HepG2 (cell line): Measurements from ENCODE around the gene FANCD2. TPM values are rescaled to one million over a fixed set of nuclear protein-coding genes. Genes with fewer than 3 reads are reported as not detected.

Experiments used
- ASH2L ChIP-seq: fragments of 300-600, 200-600 bp; sonication (generic); IDR thresholded peaks from 2 replicates; pipeline ENCODE4 v1.7.0; 2017; ENCODE audit warnings: low read depth, mild to moderate bottlenecking, moderate library complexity, mixed read lengths, low read length; ENCODE audit not compliant: insufficient read length
- ESRRA ChIP-seq: sonication (generic); formaldehyde crosslinking; IDR thresholded peaks from 2 replicates; pipeline ENCODE4 v1.5.1; 2020; ENCODE audit warnings: mild to moderate bottlenecking, low read depth, missing genetic modification reagents
- ISL2 ChIP-seq: sonication (generic); formaldehyde crosslinking; IDR thresholded peaks from 2 replicates; pipeline ENCODE4 v1.5.0; 2020; ENCODE audit warnings: missing genetic modification reagents
- NR2F6 ChIP-seq, 2 experiments: IDR thresholded peaks; 2 replicates each; pipeline ENCODE4 v1.6.1; 2016; ENCODE audit warnings: antibody characterized with exemption in 1 of 2, mild to moderate bottlenecking in 1 of 2
- POLR2G ChIP-seq: fragments of 200-400 bp; formaldehyde crosslinking; IDR thresholded peaks from 2 replicates; pipeline ENCODE4 v1.6.1; 2018; ENCODE audit warnings: mild to moderate bottlenecking, low read depth, low read length, moderate library complexity
- RFX1 ChIP-seq: fragments of 450-650 bp; IDR thresholded peaks from 2 replicates; pipeline ENCODE4 v1.6.1; 2017
- TCF7L2 ChIP-seq: IDR thresholded peaks from 2 replicates; pipeline ENCODE4 v1.6.1; 2011; ENCODE audit warnings: mild to moderate bottlenecking, low read depth, low read length, moderate library complexity
- ZFX ChIP-seq: sonication (generic); formaldehyde crosslinking; IDR thresholded peaks from 2 replicates; pipeline ENCODE4 v1.4.0; 2020; ENCODE audit warnings: mild to moderate bottlenecking, low read depth, missing genetic modification reagents, moderate library complexity
- ZNF430 ChIP-seq: sonication (generic); formaldehyde crosslinking; IDR thresholded peaks from 2 replicates; pipeline ENCODE4 v1.9.0; 2021; ENCODE audit warnings: mild to moderate bottlenecking, missing genetic modification reagents
- ZNF563 ChIP-seq: sonication (generic); formaldehyde crosslinking; IDR thresholded peaks from 2 replicates; pipeline ENCODE4 v1.8.0; 2022; ENCODE audit warnings: mild to moderate bottlenecking, moderate library complexity, missing genetic modification reagents
- ZNF580 ChIP-seq: IDR thresholded peaks from 2 replicates; pipeline ENCODE4 v1.6.1; 2016; ENCODE audit warnings: low read depth, borderline replicate concordance
- ZNF780A ChIP-seq: sonication (generic); formaldehyde crosslinking; IDR thresholded peaks from 2 replicates; pipeline ENCODE4 v1.8.0; 2022; ENCODE audit warnings: mild to moderate bottlenecking, missing genetic modification reagents, moderate library complexity
- polyA plus RNA-seq, 8 experiments: library from polyadenylated mRNA; depleted of rRNA in 3 of 8; stranded (reverse) in 7 of 8; unstranded in 1 of 8; fragments of >200 nt; fragmentation: Illumina TruSeq in 4 of 8; extraction: Trizol in 4 of 8; gene quantifications; 2 replicates each; pipeline versions ENCODE4 v1.2.1 to v1.2.3, GENCODE V29; 2011 to 2016; ENCODE audit warnings: low read depth in 4 of 8, missing spikeins in 1 of 8, mixed read lengths in 1 of 8; ENCODE audit not compliant: insufficient read depth in 1 of 8
- total RNA-seq, 5 experiments: library from RNA; depleted of rRNA; stranded (reverse); fragments of >200 nt; fragmentation: Illumina TruSeq; extraction: Trizol; gene quantifications; 2 replicates each; pipeline ENCODE4 v1.2.3, GENCODE V29; 2016; ENCODE audit warnings: low read depth in 1 of 5
- TF ChIP-seq, protein P1 (sequence below): sonication (generic); IDR thresholded peaks from 2 replicates; pipeline ENCODE4 v1.6.1; 2016; ENCODE audit warnings: low read depth, borderline replicate concordance
- TF ChIP-seq, protein P2 (sequence below): sonication (generic); formaldehyde crosslinking; conservative IDR thresholded peaks from 2 replicates; pipeline ENCODE4 v1.8.0; 2022; ENCODE audit warnings: mild to moderate bottlenecking, moderate library complexity, missing genetic modification reagents
- TF ChIP-seq, protein P3 (sequence below): IDR thresholded peaks from 2 replicates; pipeline ENCODE4 v1.4.0; 2020; ENCODE audit warnings: mild to moderate bottlenecking, missing genetic modification reagents
- TF ChIP-seq, protein P4 (sequence below): IDR thresholded peaks from 2 replicates; pipeline ENCODE4 v1.6.1; 2016; ENCODE audit warnings: control low read depth
- TF ChIP-seq, protein P5 (sequence below): sonication (generic); formaldehyde crosslinking; IDR thresholded peaks from 2 replicates; pipeline ENCODE4 v1.5.1; 2020; ENCODE audit warnings: missing genetic modification reagents, mild to moderate bottlenecking, borderline replicate concordance

The FANCD2 gene
- total and polyA plus RNA-seq, 2 of the 13 experiments (the other 11 are each of a cell fraction or from before 2014, with no cell fraction given), result 10.1 to 42.0 TPM

DNA sequence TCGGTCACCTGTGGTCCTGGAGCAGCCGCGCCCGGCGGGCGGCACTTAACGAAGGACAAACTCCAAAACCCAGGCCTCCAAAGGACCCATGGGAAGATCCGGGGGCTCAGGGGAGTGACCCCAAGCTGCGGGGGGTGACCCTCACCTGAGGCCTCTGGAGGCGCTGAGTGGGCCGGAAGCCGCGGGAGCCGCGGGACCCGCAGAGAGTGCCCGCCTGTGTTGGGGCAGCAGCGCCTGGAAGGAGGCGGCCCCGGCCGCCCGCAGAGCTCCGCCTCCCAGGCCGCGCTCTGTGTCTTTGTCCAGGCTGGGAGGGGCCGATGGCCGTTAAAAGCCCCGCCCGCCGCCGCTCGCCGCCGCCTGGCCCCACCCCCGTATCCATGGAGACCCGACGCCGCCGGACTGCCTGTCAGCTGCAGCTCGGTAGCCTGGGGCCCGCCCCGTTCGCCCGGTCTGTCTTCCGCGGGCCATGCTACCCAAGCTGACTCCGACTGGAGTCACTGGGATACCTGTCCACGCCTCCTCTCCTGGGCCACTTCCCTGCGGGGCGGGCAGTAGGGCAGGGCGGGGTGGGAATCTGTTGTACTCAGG lies 15.3 kb upstream of the FANCD2 start (continued):
- TF ChIP-seq, protein P1, sequence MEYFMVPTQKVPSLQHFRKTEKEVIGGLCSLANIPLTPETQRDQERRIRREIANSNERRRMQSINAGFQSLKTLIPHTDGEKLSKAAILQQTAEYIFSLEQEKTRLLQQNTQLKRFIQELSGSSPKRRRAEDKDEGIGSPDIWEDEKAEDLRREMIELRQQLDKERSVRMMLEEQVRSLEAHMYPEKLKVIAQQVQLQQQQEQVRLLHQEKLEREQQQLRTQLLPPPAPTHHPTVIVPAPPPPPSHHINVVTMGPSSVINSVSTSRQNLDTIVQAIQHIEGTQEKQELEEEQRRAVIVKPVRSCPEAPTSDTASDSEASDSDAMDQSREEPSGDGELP, result peak; percentile 85
- TF ChIP-seq ISL2 (CRISPR knock-in tag), result 0 out of 2 replicates have a peak, but pooled peaks have one; percentile 15
- peak; percentile 80; the same call in 1 of the 2 replicates for TF ChIP-seq ZNF563 (CRISPR knock-in tag)
- TF ChIP-seq RFX1, result peak; percentile 49
- TF ChIP-seq POLR2G, result peak; percentile 51; the same call in 1 of the 2 replicates
- peak; percentile 66 for TF ChIP-seq ZFX (CRISPR knock-in tag)
- TF ChIP-seq NR2F6 (IDR thresholded peaks at IDR 0.05), result no peak
- TF ChIP-seq NR2F6 (CRISPR knock-in tag; IDR thresholded peaks at IDR 0.05), result peak; percentile 7; the same call in 1 of the 2 replicates
- TF ChIP-seq, protein P2, sequence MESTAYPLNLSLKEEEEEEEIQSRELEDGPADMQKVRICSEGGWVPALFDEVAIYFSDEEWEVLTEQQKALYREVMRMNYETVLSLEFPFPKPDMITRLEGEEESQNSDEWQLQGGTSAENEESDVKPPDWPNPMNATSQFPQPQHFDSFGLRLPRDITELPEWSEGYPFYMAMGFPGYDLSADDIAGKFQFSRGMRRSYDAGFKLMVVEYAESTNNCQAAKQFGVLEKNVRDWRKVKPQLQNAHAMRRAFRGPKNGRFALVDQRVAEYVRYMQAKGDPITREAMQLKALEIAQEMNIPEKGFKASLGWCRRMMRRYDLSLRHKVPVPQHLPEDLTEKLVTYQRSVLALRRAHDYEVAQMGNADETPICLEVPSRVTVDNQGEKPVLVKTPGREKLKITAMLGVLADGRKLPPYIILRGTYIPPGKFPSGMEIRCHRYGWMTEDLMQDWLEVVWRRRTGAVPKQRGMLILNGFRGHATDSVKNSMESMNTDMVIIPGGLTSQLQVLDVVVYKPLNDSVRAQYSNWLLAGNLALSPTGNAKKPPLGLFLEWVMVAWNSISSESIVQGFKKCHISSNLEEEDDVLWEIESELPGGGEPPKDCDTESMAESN (CRISPR knock-in tag), result peak; percentile 39; the same call in 1 of the 2 replicates
- peak; percentile 31 for TF ChIP-seq ASH2L
- no peak for TF ChIP-seq ESRRA (CRISPR knock-in tag)
- TF ChIP-seq TCF7L2, result no peak
- TF ChIP-seq, protein P3, sequence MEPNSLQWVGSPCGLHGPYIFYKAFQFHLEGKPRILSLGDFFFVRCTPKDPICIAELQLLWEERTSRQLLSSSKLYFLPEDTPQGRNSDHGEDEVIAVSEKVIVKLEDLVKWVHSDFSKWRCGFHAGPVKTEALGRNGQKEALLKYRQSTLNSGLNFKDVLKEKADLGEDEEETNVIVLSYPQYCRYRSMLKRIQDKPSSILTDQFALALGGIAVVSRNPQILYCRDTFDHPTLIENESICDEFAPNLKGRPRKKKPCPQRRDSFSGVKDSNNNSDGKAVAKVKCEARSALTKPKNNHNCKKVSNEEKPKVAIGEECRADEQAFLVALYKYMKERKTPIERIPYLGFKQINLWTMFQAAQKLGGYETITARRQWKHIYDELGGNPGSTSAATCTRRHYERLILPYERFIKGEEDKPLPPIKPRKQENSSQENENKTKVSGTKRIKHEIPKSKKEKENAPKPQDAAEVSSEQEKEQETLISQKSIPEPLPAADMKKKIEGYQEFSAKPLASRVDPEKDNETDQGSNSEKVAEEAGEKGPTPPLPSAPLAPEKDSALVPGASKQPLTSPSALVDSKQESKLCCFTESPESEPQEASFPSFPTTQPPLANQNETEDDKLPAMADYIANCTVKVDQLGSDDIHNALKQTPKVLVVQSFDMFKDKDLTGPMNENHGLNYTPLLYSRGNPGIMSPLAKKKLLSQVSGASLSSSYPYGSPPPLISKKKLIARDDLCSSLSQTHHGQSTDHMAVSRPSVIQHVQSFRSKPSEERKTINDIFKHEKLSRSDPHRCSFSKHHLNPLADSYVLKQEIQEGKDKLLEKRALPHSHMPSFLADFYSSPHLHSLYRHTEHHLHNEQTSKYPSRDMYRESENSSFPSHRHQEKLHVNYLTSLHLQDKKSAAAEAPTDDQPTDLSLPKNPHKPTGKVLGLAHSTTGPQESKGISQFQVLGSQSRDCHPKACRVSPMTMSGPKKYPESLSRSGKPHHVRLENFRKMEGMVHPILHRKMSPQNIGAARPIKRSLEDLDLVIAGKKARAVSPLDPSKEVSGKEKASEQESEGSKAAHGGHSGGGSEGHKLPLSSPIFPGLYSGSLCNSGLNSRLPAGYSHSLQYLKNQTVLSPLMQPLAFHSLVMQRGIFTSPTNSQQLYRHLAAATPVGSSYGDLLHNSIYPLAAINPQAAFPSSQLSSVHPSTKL (CRISPR knock-in tag), result peak; percentile 39; the same call in 1 of the 2 replicates
- no peak for TF ChIP-seq ZNF780A
- TF ChIP-seq, protein P4, sequence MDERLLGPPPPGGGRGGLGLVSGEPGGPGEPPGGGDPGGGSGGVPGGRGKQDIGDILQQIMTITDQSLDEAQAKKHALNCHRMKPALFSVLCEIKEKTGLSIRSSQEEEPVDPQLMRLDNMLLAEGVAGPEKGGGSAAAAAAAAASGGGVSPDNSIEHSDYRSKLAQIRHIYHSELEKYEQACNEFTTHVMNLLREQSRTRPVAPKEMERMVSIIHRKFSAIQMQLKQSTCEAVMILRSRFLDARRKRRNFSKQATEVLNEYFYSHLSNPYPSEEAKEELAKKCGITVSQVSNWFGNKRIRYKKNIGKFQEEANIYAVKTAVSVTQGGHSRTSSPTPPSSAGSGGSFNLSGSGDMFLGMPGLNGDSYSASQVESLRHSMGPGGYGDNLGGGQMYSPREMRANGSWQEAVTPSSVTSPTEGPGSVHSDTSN, result peak; percentile 34; the same call in 1 of the 2 replicates
- TF ChIP-seq ZNF430 (CRISPR knock-in tag), result 0 out of 2 replicates have a peak, but pooled peaks have one; percentile 30
- TF ChIP-seq, protein P5, sequence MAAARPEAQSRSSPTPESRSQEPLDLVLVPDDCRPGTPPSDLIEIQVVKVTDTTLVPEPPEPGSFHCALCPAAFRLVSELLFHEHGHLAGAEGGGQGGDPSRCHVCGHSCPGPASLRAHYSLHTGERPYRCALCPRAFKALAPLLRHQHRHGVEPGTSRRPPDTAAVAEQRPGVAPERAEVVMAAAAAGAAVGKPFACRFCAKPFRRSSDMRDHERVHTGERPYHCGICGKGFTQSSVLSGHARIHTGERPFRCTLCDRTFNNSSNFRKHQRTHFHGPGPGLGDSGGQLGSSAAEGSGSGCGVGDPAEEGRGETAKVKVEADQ (CRISPR knock-in tag), result peak; percentile 47; the same call in 1 of the 2 replicates
- no peak for TF ChIP-seq ZNF580
